ENCODE results near the gene LOXL4.

DNA sequence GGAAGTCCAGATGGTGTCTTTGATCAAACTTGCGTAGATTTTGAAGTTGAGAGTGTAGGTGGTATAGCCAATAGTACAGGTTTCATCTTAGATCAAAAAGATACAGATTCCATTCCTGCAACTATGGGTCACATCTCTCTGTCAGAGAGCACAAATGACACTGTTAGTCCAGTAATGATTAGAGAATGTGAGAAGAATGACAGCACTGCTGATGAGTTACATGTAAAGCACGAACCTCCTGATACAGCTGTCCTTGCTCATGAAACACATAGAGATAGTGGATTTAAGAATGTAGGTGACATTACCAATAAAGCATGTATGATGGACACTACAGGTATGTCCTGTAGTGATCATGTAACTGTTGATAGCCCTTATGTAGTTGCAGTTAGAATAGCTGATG, 59.1 kb downstream of the LOXL4 start:
- TF ChIP-seq, protein P1, sequence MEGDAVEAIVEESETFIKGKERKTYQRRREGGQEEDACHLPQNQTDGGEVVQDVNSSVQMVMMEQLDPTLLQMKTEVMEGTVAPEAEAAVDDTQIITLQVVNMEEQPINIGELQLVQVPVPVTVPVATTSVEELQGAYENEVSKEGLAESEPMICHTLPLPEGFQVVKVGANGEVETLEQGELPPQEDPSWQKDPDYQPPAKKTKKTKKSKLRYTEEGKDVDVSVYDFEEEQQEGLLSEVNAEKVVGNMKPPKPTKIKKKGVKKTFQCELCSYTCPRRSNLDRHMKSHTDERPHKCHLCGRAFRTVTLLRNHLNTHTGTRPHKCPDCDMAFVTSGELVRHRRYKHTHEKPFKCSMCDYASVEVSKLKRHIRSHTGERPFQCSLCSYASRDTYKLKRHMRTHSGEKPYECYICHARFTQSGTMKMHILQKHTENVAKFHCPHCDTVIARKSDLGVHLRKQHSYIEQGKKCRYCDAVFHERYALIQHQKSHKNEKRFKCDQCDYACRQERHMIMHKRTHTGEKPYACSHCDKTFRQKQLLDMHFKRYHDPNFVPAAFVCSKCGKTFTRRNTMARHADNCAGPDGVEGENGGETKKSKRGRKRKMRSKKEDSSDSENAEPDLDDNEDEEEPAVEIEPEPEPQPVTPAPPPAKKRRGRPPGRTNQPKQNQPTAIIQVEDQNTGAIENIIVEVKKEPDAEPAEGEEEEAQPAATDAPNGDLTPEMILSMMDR (conservative IDR thresholded peaks at IDR 0.05 in 1 of 2, IDR thresholded peaks at IDR 0.05 in 1 of 2; ENCODE audit: extremely low read depth in 1 of 2, insufficient read depth in 1 of 2, low read depth in 1 of 2, low read length in 2 of 2): no peak
- TF ChIP-seq EZH2 (IDR thresholded peaks at IDR 0.05; ENCODE audit: borderline replicate concordance, low read length): no peak
